NB4 (cell line): ENCODE measurements around the gene C2orf76.

Experiments
- MAX ChIP-seq: IDR thresholded peaks from 2 replicates; pipeline ENCODE4 v1.6.1; 2011; ENCODE audit warnings: low read depth, low read length
- POLR2A ChIP-seq: IDR thresholded peaks from 2 replicates; pipeline ENCODE4 v1.6.1; 2011; ENCODE audit warnings: mild to moderate bottlenecking; ENCODE audit not compliant: insufficient read length; ENCODE audit errors: extremely low read depth
- TF ChIP-seq, protein P1 (sequence below): IDR thresholded peaks from one replicate; pipeline ENCODE4 v1.5.1; 2012; ENCODE audit warnings: low read depth, low read length

DNA sequence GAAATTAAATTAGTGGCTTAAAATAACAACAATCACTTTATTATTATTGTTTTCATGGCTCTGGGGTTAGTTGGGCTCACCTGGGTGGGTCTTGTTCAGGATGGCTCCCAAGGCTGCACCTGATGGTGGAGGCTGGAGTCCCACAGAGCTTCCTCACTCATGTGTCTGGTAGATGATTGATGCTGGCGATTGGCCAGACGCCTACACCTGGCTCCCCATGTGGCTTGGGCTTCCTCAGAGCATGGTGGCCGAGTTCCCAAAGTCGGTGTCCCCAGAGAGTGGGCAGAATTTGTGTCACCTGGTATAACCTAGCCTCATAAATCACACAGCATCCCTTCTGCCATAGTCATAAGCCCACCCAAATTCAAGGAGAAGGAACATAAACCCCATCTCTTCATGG is 18.3 kb upstream of the C2orf76 start:
- TF ChIP-seq, protein P1, sequence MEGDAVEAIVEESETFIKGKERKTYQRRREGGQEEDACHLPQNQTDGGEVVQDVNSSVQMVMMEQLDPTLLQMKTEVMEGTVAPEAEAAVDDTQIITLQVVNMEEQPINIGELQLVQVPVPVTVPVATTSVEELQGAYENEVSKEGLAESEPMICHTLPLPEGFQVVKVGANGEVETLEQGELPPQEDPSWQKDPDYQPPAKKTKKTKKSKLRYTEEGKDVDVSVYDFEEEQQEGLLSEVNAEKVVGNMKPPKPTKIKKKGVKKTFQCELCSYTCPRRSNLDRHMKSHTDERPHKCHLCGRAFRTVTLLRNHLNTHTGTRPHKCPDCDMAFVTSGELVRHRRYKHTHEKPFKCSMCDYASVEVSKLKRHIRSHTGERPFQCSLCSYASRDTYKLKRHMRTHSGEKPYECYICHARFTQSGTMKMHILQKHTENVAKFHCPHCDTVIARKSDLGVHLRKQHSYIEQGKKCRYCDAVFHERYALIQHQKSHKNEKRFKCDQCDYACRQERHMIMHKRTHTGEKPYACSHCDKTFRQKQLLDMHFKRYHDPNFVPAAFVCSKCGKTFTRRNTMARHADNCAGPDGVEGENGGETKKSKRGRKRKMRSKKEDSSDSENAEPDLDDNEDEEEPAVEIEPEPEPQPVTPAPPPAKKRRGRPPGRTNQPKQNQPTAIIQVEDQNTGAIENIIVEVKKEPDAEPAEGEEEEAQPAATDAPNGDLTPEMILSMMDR: no peak
- TF ChIP-seq POLR2A (no peak), MAX (no peak)
